GM12878 (cell line): Measurements from ENCODE around the gene GDI2. TPM values are rescaled to one million over a fixed set of nuclear protein-coding genes. Genes with fewer than 3 reads are reported as not detected.

Experiments used
- ATAC-seq: fragments of 200-7000 bp; cut with Tn5 transposase; 3 replicates; pipeline ENCODE4 v1.9.1; 2020; ENCODE audit warnings: mild to moderate bottlenecking, moderate library complexity
- BruUV-seq: library from RNA; stranded (reverse); fragments of 400-500 nt; replicated peaks from 2 replicates; lab custom pipeline; 2021; lab: Mats Ljungman, UMichigan
- CTCF ChIA-PET: fragments of 300-600 bp; sonication (Branson Sonifier 250); formaldehyde crosslinking; extraction: SDS; loops from one replicate; lab custom pipeline; 2021; ENCODE audit warnings: inconsistent platforms; lab: Yijun Ruan, JAX
- POLR2A ChIA-PET: fragments of 350-600 bp; formaldehyde crosslinking; extraction: SDS; loops from one replicate; lab custom pipeline; 2021; ENCODE audit warnings: inconsistent platforms; lab: Charles Lee
- RAD21 ChIA-PET: fragments of 300-600 bp; sonication (Branson Sonifier 250); formaldehyde crosslinking; loops from one replicate; lab custom pipeline; 2023; ENCODE audit warnings: antibody characterized with exemption; ENCODE audit not compliant: unreplicated experiment; lab: Charles Lee
- SMC1A ChIA-PET: fragments of 300-600 bp; sonication (Branson Sonifier 250); formaldehyde crosslinking; loops from one replicate; lab custom pipeline; 2023; ENCODE audit not compliant: unreplicated experiment, uncharacterized antibody; lab: Charles Lee
- DNase-seq: peaks from one replicate; pipeline ENCODE4 v3.0.0-alpha.2; 2011; ENCODE audit warnings: low read depth, low spot score
- FAIRE-seq: peaks from 3 replicates; lab custom pipeline; 2011; peaks lifted over from hg19 to GRCh38; lab: Jason Lieb, UNC
- H2AFZ ChIP-seq: 2 replicates; pipeline ENCODE4 v1.6.0; 2011; ENCODE audit warnings: low read depth, low read length, control low read depth; ENCODE audit not compliant: control insufficient read depth
- H3K27ac ChIP-seq: 2 replicates; pipeline ENCODE4 v1.5.1; 2011; ENCODE audit warnings: control low read depth; ENCODE audit not compliant: control insufficient read depth, insufficient read depth
- H3K27me3 ChIP-seq, 2 experiments: replicated peaks in 1 of 2; 2 replicates each; pipeline versions ENCODE4 v1.6.0 to v1.6.1; 2011; ENCODE audit warnings: low read length in 1 of 2; ENCODE audit not compliant: control insufficient read depth in 2 of 2, insufficient read depth in 2 of 2
- H3K36me3 ChIP-seq, 2 experiments: 2 replicates each; pipeline ENCODE4 v1.5.1; 2011; ENCODE audit warnings: low read length in 1 of 2; ENCODE audit not compliant: control insufficient read depth in 2 of 2, insufficient read depth in 2 of 2
- H3K4me1 ChIP-seq: 2 replicates; pipeline ENCODE4 v1.6.1; 2011; ENCODE audit warnings: mild to moderate bottlenecking, low read length, moderate library complexity, mixed read lengths; ENCODE audit not compliant: control insufficient read depth, insufficient read depth
- H3K4me2 ChIP-seq: 2 replicates; pipeline ENCODE4 v1.6.0; 2011; ENCODE audit warnings: control low read depth; ENCODE audit not compliant: control insufficient read depth, insufficient read depth
- H3K4me3 ChIP-seq: fragments of 200-600 bp; sonication (generic); 2 replicates; pipeline ENCODE4 v1.5.1; 2016
- H3K79me2 ChIP-seq: 2 replicates; pipeline ENCODE4 v1.6.0; 2011; ENCODE audit warnings: low read length; ENCODE audit not compliant: control insufficient read depth, insufficient read depth
- H3K9ac ChIP-seq: 2 replicates; pipeline ENCODE4 v1.8.0; 2011; ENCODE audit warnings: low read length, control low read depth, mixed read lengths; ENCODE audit not compliant: control insufficient read depth, insufficient read depth
- H3K9me3 ChIP-seq: replicated peaks from 3 replicates; pipeline ENCODE4 v1.5.1; 2011; ENCODE audit warnings: mild to moderate bottlenecking, low read length; ENCODE audit not compliant: control insufficient read depth, insufficient read depth
- H4K20me1 ChIP-seq: 2 replicates; pipeline ENCODE4 v1.6.0; 2011; ENCODE audit not compliant: control insufficient read depth, insufficient read depth
- BACH1 ChIP-seq: fragments of 450-650 bp; IDR thresholded peaks from 2 replicates; pipeline ENCODE4 v1.6.1; 2017; ENCODE audit warnings: mild to moderate bottlenecking, borderline replicate concordance
- CHD2 ChIP-seq: IDR thresholded peaks from 2 replicates; pipeline ENCODE4 v1.6.1; 2011; ENCODE audit warnings: low read depth, low read length, improper control_type of control experiment, borderline replicate concordance
- CTCF ChIP-seq, 3 experiments: IDR thresholded peaks in 2 of 3; conservative IDR thresholded peaks in 1 of 3; 2 replicates each; pipeline ENCODE4 v1.5.1; 2011; ENCODE audit warnings: low read depth in 3 of 3, low read length in 3 of 3, mild to moderate bottlenecking in 3 of 3, control low read depth in 2 of 3, moderate library complexity in 2 of 3, inconsistent platforms in 1 of 3, mixed read lengths in 1 of 3; ENCODE audit not compliant: control insufficient read depth in 2 of 3, insufficient read depth in 1 of 3; ENCODE audit errors: extremely low read depth in 1 of 3
- ELK1 ChIP-seq: IDR thresholded peaks from 2 replicates; pipeline ENCODE4 v1.6.1; 2012; ENCODE audit warnings: low read depth, low read length, improper control_type of control experiment
- GATAD2B ChIP-seq: fragments of 450-650 bp; conservative IDR thresholded peaks from 2 replicates; pipeline ENCODE4 v1.6.1; 2017; ENCODE audit warnings: low read depth, mild to moderate bottlenecking, moderate library complexity
- HSF1 ChIP-seq: fragments of 150-350 bp; IDR thresholded peaks from 2 replicates; pipeline ENCODE4 v1.6.1; 2014; ENCODE audit warnings: mild to moderate bottlenecking, low read depth, low read length
- MLLT1 ChIP-seq: fragments of 450-650 bp; IDR thresholded peaks from 2 replicates; pipeline ENCODE4 v1.6.1; 2016; ENCODE audit warnings: mild to moderate bottlenecking
- NBN ChIP-seq: fragments of 450-650 bp; IDR thresholded peaks from 2 replicates; pipeline ENCODE4 v1.6.1; 2016
- NFIC ChIP-seq: IDR thresholded peaks from 2 replicates; pipeline ENCODE4 v1.6.1; 2012; ENCODE audit warnings: low read depth, mild to moderate bottlenecking, inconsistent platforms, low read length, moderate library complexity
- NR2C1 ChIP-seq: fragments of 450-650 bp; IDR thresholded peaks from 2 replicates; pipeline ENCODE4 v1.6.1; 2017; ENCODE audit warnings: antibody characterized with exemption, mild to moderate bottlenecking, moderate library complexity
- RELA ChIP-seq: fragments of 450-650 bp; IDR thresholded peaks from 2 replicates; pipeline ENCODE4 v1.8.0; 2014; ENCODE audit warnings: borderline replicate concordance; ENCODE audit not compliant: partially characterized antibody
- TAF1 ChIP-seq: IDR thresholded peaks from 2 replicates; pipeline ENCODE4 v1.6.1; 2011; ENCODE audit warnings: mild to moderate bottlenecking, low read depth, low read length, borderline replicate concordance
- ZNF622 ChIP-seq: fragments of 450-650 bp; IDR thresholded peaks from 2 replicates; pipeline ENCODE4 v1.6.1; 2017; ENCODE audit warnings: mild to moderate bottlenecking, inconsistent platforms
- WGBS: methylation state at CpG from one replicate; pipeline ENCODE4 v1.1.6; 2016; ENCODE audit warnings: low lambda C conversion rate; ENCODE audit not compliant: insufficient replicate concordance, insufficient coverage; ENCODE audit errors: missing lambda C conversion rate; 5-methylcytosine and 5-hydroxymethylcytosine counted together
- in situ Hi-C: fragments of 300-500 bp; cut with MboI; formaldehyde crosslinking; loops from 9 replicates; pipeline ENCODE4 v1.14.3; 2018; ENCODE audit warnings: mixed read lengths
- intact Hi-C: fragments of 100-400 bp; cut with micrococcal nuclease; formaldehyde crosslinking; loops from one replicate; pipeline ENCODE4 v1.14.2; 2022; ENCODE audit not compliant: unreplicated experiment
- polyA plus RNA-seq, 11 experiments: library from polyadenylated mRNA; depleted of rRNA in 4 of 11; unstranded in 6 of 11; stranded (reverse) in 5 of 11; fragments of >200 nt; fragmentation: Nextera tagmentation in 4 of 11; fragmentation: Illumina TruSeq in 1 of 11; extraction: Ambion mirVana in 4 of 11; extraction: Trizol in 1 of 11; gene quantifications; 1 replicate in 1 of 11; 2 replicates in 10 of 11; pipeline versions ENCODE4 v1.2.1 to v1.2.3, GENCODE V29; 2011 to 2016; ENCODE audit warnings: inconsistent platforms in 2 of 11, missing spikeins in 2 of 11, low read depth in 1 of 11
- total RNA-seq, 4 experiments: library from RNA; depleted of rRNA in 3 of 4; stranded (reverse); fragments of >200 nt in 3 of 4; fragmentation: Illumina TruSeq in 1 of 4; extraction: Trizol in 1 of 4; gene quantifications; 2 replicates each; pipeline versions ENCODE4 v1.2.1 to v1.2.3, GENCODE V29; 2013 to 2021

Gene GDI2
- total and polyA plus RNA-seq, 10 of the 15 experiments (the other 5 are each of a cell fraction or from before 2014, with no cell fraction given): 261 to 395 (median 276) TPM

GRCh38 chr10:5812283-5813090 lies 747 bp downstream of the GDI2 start:
- ChIA-PET POLR2A (interaction anchor here (0.6 to 4.8 kb wide), 7 partner anchors 14 to 138 kb away, joined by 4 to 46 read pairs (median 24); partner anchors contain the start of genes ANKRD16 and FBH1), RAD21 (interaction anchor here (1.4 to 12.5 kb wide), 5 partner anchors 31 to 164 kb away, joined by 5 to 183 read pairs (median 19); partner anchors contain the start of genes ANKRD16, FBH1 and IL15RA), CTCF (interaction anchor here (0.6 to 7.9 kb wide), 2 partner anchors 30 to 401 kb away, joined by 5 to 74 read pairs; no protein-coding TSS in a partner anchor), SMC1A (interaction anchor here (1.4 to 3.5 kb wide), 4 partner anchors 32 to 124 kb away, joined by 3 to 20 read pairs (median 12); no protein-coding TSS in a partner anchor)
- Histone ChIP-seq H3K4me2 (peak overlapping the region; percentile 63), H3K4me3 (peak overlapping the region; percentile 91), H3K27me3 (no peaks in the 10 kb centered on the region), H4K20me1 (peaks cover 8% of the 10 kb centered on the region), H3K9ac (peak overlapping the region; percentile 93), H3K36me3 (peaks cover 0 to 6% of the 10 kb centered on the region in 2 experiments; a peak in 2 of 4 replicates), H2AFZ (peak overlapping the region; percentile 61), H3K79me2 (peaks cover 74% of the 10 kb centered on the region), H3K27ac (peak overlapping the region; percentile 97), H3K4me1 (peaks cover 36% of the 10 kb centered on the region), H3K9me3 (no peaks in the 10 kb centered on the region)
- TSS peak; percentile 54 for BruUV-seq
- DNase-seq: no peak
- no peak for FAIRE-seq
- ATAC-seq: peak; percentile 47
- intact Hi-C loops (loop anchor here (1.0 to 5.0 kb wide), 7 partner anchors 40 to 238 kb away; partner anchors contain the start of genes FBH1, IL15RA and TASOR2), in situ Hi-C loops (no loop called here)
- 1% methylated on average over 37 of the region's 49 CpGs for WGBS
- TF ChIP-seq RELA: peak; percentile 17
- TF ChIP-seq TAF1: no peak
- no peak for TF ChIP-seq ELK1
- TF ChIP-seq ZNF622: no peak
- 0 out of 2 replicates have a peak, but pooled peaks have one; percentile 28 for TF ChIP-seq NR2C1
- no peak for TF ChIP-seq HSF1
- TF ChIP-seq NBN: no peak
- peak; percentile 24; the same call in 1 of the 2 replicates for TF ChIP-seq MLLT1
- no peak for TF ChIP-seq CHD2
- peak in 1 of 3 experiments; percentile 10; a peak in 1 of 6 replicates for TF ChIP-seq CTCF (IDR thresholded peaks at IDR 0.05 in 2 of 3, conservative IDR thresholded peaks at IDR 0.05 in 1 of 3; ENCODE audit: control insufficient read depth in 2 of 3, extremely low read depth in 1 of 3, insufficient read depth in 1 of 3, low read depth in 3 of 3, low read length in 3 of 3)
- TF ChIP-seq NFIC: no peak
- 0 out of 2 replicates have a peak, but pooled peaks have one; percentile 21 for TF ChIP-seq BACH1
- TF ChIP-seq GATAD2B: peak; percentile 83; the same call in 1 of the 2 replicates
